Panc1 (cell line): Measurements from ENCODE around the gene ANKRD60. TPM values are rescaled to one million over a fixed set of nuclear protein-coding genes. Genes with fewer than 3 reads are reported as not detected.

Experiments
- ATAC-seq: fragments of 200-7000 bp; cut with Tn5 transposase; 2 replicates; pipeline ENCODE4 v1.9.1; 2020; ENCODE audit warnings: mild to moderate bottlenecking, moderate library complexity
- Bru-seq: library from RNA; stranded (reverse); fragments of 400-500 nt; gene quantifications from one replicate; lab custom pipeline; 2021; lab: Mats Ljungman, UMichigan
- BruChase-seq, 2 experiments: library from RNA; stranded (reverse); fragments of 400-500 nt; gene quantifications; one replicate each; lab custom pipeline; 2021; lab: Mats Ljungman, UMichigan
- BruUV-seq: library from RNA; stranded (reverse); fragments of 400-500 nt; replicated peaks from 2 replicates; lab custom pipeline; 2021; lab: Mats Ljungman, UMichigan
- CTCF ChIA-PET: fragments of 300-600 bp; sonication (Branson Sonifier 250); formaldehyde crosslinking; loops from one replicate; lab custom pipeline; 2022; ENCODE audit warnings: antibody characterized with exemption; lab: Charles Lee
- POLR2A ChIA-PET: fragments of 300-600 bp; sonication (Branson Sonifier 250); formaldehyde crosslinking; loops from one replicate; lab custom pipeline; 2022; ENCODE audit warnings: antibody characterized with exemption; lab: Charles Lee
- DNase-seq: peaks from one replicate; pipeline ENCODE4 v3.0.0-alpha.2; 2010; ENCODE audit warnings: low read depth, low spot score
- H3K27ac ChIP-seq: 2 replicates; pipeline ENCODE4 v1.5.1; 2011; ENCODE audit warnings: mild to moderate bottlenecking, low read length, inconsistent platforms
- H3K27me3 ChIP-seq: fragments of 200-500 bp; sonication (Bioruptor generic); 2 replicates; pipeline ENCODE4 v1.6.0; 2014; ENCODE audit warnings: low read length, inconsistent platforms; ENCODE audit not compliant: control insufficient read depth, insufficient read depth
- H3K36me3 ChIP-seq: fragments of 200-500 bp; sonication (Bioruptor generic); 2 replicates; pipeline ENCODE4 v1.5.1; 2014; ENCODE audit warnings: inconsistent platforms, mild to moderate bottlenecking, low read length, moderate library complexity; ENCODE audit not compliant: control insufficient read depth, insufficient read depth
- H3K4me1 ChIP-seq: 2 replicates; pipeline ENCODE4 v1.5.1; 2011; ENCODE audit warnings: inconsistent platforms, mild to moderate bottlenecking, low read length, moderate library complexity; ENCODE audit not compliant: control insufficient read depth, insufficient read depth
- H3K4me3 ChIP-seq, 2 experiments: 2 replicates each; pipeline ENCODE4 v1.5.1; 2011 to 2012; ENCODE audit warnings: low read depth in 2 of 2, low read length in 2 of 2, mild to moderate bottlenecking in 2 of 2, inconsistent platforms in 1 of 2, moderate library complexity in 1 of 2
- H3K9me3 ChIP-seq: fragments of 200-500 bp; sonication (Bioruptor generic); 2 replicates; pipeline ENCODE4 v1.5.1; 2014; ENCODE audit warnings: low read depth, mild to moderate bottlenecking, inconsistent platforms, low read length, moderate library complexity; ENCODE audit not compliant: control insufficient read depth, insufficient read depth
- POLR2AphosphoS5 ChIP-seq: IDR thresholded peaks from 2 replicates; pipeline ENCODE4 v1.6.1; 2012; ENCODE audit warnings: mild to moderate bottlenecking, low read depth, low read length, moderate library complexity
- SIN3A ChIP-seq: IDR thresholded peaks from 2 replicates; pipeline ENCODE4 v1.6.1; 2012; ENCODE audit warnings: low read depth, mild to moderate bottlenecking, low read length, moderate library complexity, borderline replicate concordance; ENCODE audit not compliant: insufficient read depth
- TCF7L2 ChIP-seq: IDR thresholded peaks from 2 replicates; pipeline ENCODE4 v1.6.1; 2011; ENCODE audit warnings: mild to moderate bottlenecking, low read depth, low read length, inconsistent platforms
- in situ Hi-C: cut with HindIII; loops from 2 replicates; pipeline ENCODE4 v1.10.0; 2016; ENCODE audit warnings: low sequenced_read_pairs, low pct_unique_long_range_greater_than_20kb
- intact Hi-C: fragments of 100-400 bp; cut with micrococcal nuclease; formaldehyde crosslinking; loops from one replicate; pipeline ENCODE4 v1.10.0; 2022; ENCODE audit not compliant: unreplicated experiment
- long read RNA-seq: library from polyadenylated mRNA; unstranded; transcript quantifications from one replicate; pipeline ENCODE4 v2.0.0, GENCODE V29; 2021; ENCODE audit not compliant: unreplicated experiment
- polyA plus RNA-seq: library from polyadenylated mRNA; unstranded; fragments of >200 nt; gene quantifications from one replicate; pipeline ENCODE4 v1.2.1, GENCODE V29; 2012; ENCODE audit warnings: missing spikeins; ENCODE audit not compliant: insufficient read length
- total RNA-seq: library from RNA; stranded (reverse); gene quantifications from one replicate; pipeline ENCODE4 v1.2.1, GENCODE V29; 2021; ENCODE audit not compliant: unreplicated experiment
- TF ChIP-seq, protein P1 (sequence below), 2 experiments: IDR thresholded peaks; 2 replicates each; pipeline ENCODE4 v1.6.1; 2011 to 2012; ENCODE audit warnings: low read depth in 2 of 2, control low read depth in 1 of 2, low read length in 1 of 2, mild to moderate bottlenecking in 1 of 2, moderate library complexity in 1 of 2; ENCODE audit not compliant: insufficient read depth in 1 of 2
- TF ChIP-seq, protein P2 (sequence below): fragments of 450-650 bp; IDR thresholded peaks from 2 replicates; pipeline ENCODE4 v1.5.1; 2017; ENCODE audit warnings: mild to moderate bottlenecking

ANKRD60 gene, protein sequence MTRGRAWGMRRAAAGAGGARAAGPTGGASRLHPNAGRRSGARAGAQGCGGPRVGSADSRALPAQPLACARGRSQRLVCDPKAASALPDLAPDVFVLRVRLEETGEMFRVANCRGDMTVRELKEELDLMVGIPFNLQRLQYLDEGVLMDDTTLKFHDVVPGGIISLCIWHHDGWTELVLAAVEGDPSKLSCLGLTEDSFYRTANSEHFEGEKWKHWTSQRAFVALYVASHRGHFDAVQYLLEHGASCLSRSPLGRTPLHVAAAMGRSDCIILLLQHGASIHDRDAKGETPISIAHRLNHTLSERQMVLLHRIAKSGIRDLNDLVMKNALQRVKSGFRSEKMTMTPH
- not detected for total RNA-seq
- not detected for polyA plus RNA-seq
- Bru-seq, nascent RNA, result percentile 21 among the genes with signal in this experiment
- BruChase-seq, experiment 1, labeled RNA remaining after a 2-hour chase, result percentile 12 among the genes with signal in this experiment
- BruChase-seq, experiment 2, labeled RNA remaining after a 6-hour chase, result percentile 8 among the genes with signal in this experiment
- long read RNA-seq, result 0 reads

DNA sequence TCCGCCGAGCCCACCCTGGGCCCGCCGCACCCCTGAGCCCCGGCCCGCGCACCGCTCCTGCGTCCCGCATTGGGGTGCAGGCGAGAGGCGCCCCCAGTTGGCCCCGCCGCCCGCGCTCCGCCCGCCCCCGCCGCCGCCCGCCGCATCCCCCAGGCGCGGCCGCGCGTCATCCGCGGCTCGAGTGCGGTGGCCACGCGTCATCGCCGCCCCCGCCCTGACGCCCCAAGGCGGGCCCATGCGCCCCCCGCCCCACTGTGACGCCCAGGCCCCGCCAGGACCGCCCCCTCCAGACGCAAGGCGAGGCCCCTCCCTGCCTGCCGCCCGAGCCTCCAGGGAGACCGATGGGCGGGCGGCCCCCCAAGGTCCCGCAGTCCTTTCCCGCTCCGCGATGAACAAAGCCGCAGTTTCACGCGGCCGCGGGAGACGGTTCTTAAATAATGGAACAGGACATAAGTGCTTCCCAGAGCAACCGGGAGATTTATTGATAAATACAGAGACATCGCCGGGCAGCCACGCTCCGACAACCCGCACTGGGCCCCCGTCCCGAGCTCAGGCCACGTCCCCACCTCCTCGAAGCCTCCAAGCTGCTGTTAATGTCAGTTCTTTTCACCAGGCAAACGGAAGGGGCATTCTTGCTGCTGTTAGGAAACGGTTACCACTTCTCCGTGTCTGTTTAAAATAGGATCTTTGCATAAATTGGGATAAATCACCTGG, at the start of gene ANKRD60:
Gene ANKRD60, minus strand, starts transcription at position 170 of the 714 bp plus-strand sequence. Its CDS starts 0 bp downstream, at position 170.
- ChIA-PET CTCF (no interaction called here), POLR2A (no interaction called here)
- DNase-seq (no peak), ATAC-seq (no peak)
- no peaks in the 10 kb centered on the region for H3K9me3 ChIP-seq
- no peak within 1 kb of the TSS for H3K4me3 ChIP-seq
- H3K27ac ChIP-seq, result no peak within 1 kb of the TSS
- no peak for TF ChIP-seq POLR2AphosphoS5
- TF ChIP-seq SIN3A, result no peak
- TF ChIP-seq, protein P1, sequence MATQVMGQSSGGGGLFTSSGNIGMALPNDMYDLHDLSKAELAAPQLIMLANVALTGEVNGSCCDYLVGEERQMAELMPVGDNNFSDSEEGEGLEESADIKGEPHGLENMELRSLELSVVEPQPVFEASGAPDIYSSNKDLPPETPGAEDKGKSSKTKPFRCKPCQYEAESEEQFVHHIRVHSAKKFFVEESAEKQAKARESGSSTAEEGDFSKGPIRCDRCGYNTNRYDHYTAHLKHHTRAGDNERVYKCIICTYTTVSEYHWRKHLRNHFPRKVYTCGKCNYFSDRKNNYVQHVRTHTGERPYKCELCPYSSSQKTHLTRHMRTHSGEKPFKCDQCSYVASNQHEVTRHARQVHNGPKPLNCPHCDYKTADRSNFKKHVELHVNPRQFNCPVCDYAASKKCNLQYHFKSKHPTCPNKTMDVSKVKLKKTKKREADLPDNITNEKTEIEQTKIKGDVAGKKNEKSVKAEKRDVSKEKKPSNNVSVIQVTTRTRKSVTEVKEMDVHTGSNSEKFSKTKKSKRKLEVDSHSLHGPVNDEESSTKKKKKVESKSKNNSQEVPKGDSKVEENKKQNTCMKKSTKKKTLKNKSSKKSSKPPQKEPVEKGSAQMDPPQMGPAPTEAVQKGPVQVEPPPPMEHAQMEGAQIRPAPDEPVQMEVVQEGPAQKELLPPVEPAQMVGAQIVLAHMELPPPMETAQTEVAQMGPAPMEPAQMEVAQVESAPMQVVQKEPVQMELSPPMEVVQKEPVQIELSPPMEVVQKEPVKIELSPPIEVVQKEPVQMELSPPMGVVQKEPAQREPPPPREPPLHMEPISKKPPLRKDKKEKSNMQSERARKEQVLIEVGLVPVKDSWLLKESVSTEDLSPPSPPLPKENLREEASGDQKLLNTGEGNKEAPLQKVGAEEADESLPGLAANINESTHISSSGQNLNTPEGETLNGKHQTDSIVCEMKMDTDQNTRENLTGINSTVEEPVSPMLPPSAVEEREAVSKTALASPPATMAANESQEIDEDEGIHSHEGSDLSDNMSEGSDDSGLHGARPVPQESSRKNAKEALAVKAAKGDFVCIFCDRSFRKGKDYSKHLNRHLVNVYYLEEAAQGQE (IDR thresholded peaks at IDR 0.05; ENCODE audit: insufficient read depth in 1 of 2, low read depth in 2 of 2, low read length in 1 of 2), result no peak
- H3K27me3 ChIP-seq, result no peaks in the 10 kb centered on the region
- in situ Hi-C loops, result no loop called here
- no TSS peak for BruUV-seq
- no peaks in the 10 kb centered on the region for H3K36me3 ChIP-seq
- intact Hi-C loops, result no loop called here
- H3K4me1 ChIP-seq, result no peaks in the 10 kb centered on the region

DNA sequence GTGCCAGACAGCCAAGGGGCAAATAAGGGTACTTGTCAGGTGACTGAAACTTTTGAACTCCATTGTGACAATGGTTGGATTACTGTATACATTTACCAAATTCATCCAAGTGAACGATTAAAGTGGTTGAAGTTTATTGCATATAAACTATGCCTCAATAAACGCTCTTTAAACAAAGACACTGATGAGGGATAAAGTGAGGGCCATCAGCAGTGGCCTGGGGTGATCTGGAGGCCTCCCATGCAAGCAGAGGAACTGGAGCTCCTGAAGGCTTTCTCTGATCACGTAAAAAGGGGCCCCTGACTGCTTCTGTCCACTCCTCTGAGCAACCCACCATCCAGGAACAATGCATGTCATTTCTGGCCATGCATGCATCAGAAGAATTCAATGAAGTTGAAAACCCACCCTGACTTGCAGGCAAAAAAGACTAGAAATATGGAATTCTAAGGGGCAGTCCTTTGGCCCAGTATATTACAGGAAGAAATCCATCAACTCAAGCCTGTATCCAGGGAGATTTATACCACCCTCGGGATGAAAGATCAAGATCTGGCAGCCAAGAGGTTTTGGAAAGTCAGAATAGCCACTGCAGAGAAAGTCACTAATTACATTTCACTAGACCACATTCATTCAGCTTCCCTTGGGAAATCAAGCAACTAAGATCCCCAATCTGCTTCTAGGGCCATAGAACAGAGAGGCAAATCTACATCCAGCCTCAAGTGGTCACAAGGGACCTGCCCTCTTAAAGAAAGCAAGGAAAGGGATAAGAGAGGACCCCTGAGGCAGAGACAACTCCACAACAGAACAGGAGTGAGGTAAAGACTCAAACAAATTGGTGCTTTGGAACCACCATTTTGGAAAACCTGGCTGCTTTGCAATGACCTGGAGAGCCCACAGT, 49.4 kb upstream of the ANKRD60 start:
- BruUV-seq, result no TSS peak
- no peak for DNase-seq
- CTCF ChIA-PET, result no interaction called here

More for the DNA sequence above, 49.4 kb upstream of the ANKRD60 start:
- ATAC-seq, result no peak
- intact Hi-C loops, result no loop called here
- Histone ChIP-seq H3K36me3 (no peaks in the 10 kb centered on the region), H3K4me1 (no peaks in the 10 kb centered on the region), H3K27ac (no peak overlapping the region), H3K27me3 (no peaks in the 10 kb centered on the region), H3K9me3 (peaks cover 10% of the 10 kb centered on the region; the same call in 1 of the 2 replicates), H3K4me3 (no peak overlapping the region)
- POLR2A ChIA-PET, result interaction anchor here (0.6 kb wide), 2 partner anchors 11 to 593 kb away, joined by 4 to 7 read pairs; no protein-coding TSS in a partner anchor
- in situ Hi-C loops, result no loop called here
- TF ChIP-seq, protein P1 (IDR thresholded peaks at IDR 0.05; ENCODE audit: insufficient read depth in 1 of 2, low read depth in 2 of 2, low read length in 1 of 2), result no peak
- no peak for TF ChIP-seq SIN3A
- TF ChIP-seq, protein P2, sequence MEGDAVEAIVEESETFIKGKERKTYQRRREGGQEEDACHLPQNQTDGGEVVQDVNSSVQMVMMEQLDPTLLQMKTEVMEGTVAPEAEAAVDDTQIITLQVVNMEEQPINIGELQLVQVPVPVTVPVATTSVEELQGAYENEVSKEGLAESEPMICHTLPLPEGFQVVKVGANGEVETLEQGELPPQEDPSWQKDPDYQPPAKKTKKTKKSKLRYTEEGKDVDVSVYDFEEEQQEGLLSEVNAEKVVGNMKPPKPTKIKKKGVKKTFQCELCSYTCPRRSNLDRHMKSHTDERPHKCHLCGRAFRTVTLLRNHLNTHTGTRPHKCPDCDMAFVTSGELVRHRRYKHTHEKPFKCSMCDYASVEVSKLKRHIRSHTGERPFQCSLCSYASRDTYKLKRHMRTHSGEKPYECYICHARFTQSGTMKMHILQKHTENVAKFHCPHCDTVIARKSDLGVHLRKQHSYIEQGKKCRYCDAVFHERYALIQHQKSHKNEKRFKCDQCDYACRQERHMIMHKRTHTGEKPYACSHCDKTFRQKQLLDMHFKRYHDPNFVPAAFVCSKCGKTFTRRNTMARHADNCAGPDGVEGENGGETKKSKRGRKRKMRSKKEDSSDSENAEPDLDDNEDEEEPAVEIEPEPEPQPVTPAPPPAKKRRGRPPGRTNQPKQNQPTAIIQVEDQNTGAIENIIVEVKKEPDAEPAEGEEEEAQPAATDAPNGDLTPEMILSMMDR, result no peak
- no peak for TF ChIP-seq POLR2AphosphoS5
- no peak for TF ChIP-seq TCF7L2
